ENCODE data around the gene LEMD1. TPM values are rescaled to one million over a fixed set of nuclear protein-coding genes. Genes with fewer than 3 reads are reported as not detected.

LEMD1 gene
- total RNA-seq, 1 experiment from 2014 or later: 26.3 TPM

DNA sequence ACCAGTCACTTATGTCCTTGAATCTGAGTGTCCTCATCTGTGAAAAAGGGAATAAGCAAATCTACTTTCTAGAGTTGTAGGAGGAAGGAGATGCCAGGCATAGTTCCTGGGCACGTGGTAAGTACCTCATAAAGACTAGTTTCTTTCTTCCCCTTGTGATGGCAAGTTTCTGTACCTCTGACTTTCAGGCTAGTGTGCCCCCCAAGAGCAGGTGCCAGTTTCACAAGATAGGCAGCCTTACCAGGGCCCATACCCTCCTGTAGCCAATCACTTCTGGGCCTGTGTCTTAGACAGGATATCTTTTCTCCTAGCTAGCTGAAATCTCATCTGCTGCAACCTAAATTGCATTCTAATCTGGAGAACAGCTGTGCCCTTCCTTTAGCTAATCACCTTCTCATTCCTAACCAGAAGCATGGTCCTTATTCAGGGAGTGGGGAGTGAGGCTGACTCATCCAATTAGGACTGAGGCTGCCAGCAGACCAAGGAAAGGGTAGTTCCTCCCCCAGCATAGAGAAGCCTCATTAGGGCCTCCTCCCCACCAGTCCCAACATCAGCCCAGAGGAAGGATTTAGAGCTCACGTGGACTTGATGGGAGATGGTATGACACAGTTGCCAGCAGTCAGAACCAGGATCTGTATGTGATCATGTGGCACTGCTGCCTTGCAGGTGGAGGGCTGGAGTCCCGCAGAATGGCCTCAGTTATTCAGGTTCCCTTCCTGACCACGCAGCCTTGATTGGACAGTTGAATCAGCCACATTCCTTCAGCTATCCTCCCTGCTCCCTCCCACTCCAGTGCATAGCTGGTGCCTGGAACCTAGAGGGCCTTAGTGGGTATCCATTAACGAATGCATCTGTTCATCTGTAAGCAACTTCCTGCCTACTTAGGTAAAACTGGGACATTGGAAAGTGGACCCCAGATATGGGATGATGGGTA is 73.0 kb downstream of the LEMD1 start (continued):
- TF ChIP-seq, protein P1, sequence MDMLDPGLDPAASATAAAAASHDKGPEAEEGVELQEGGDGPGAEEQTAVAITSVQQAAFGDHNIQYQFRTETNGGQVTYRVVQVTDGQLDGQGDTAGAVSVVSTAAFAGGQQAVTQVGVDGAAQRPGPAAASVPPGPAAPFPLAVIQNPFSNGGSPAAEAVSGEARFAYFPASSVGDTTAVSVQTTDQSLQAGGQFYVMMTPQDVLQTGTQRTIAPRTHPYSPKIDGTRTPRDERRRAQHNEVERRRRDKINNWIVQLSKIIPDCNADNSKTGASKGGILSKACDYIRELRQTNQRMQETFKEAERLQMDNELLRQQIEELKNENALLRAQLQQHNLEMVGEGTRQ (CRISPR knock-in tag; IDR thresholded peaks at IDR 0.05): no peak
- TF ChIP-seq ZNF219 (CRISPR knock-in tag; IDR thresholded peaks at IDR 0.05; ENCODE audit: borderline replicate concordance) (no peak), ZNF263 (CRISPR knock-in tag; IDR thresholded peaks at IDR 0.05; ENCODE audit: low read depth) (no peak), ARID4B (CRISPR knock-in tag; IDR thresholded peaks at IDR 0.05; ENCODE audit: borderline replicate concordance) (no peak), ZNF671 (CRISPR knock-in tag; IDR thresholded peaks at IDR 0.05) (no peak), CREB1 (CRISPR knock-in tag; IDR thresholded peaks at IDR 0.05) (no peak), ZNF396 (CRISPR knock-in tag; IDR thresholded peaks at IDR 0.05; ENCODE audit: borderline replicate concordance) (no peak), GTF2I (CRISPR knock-in tag; conservative IDR thresholded peaks at IDR 0.05) (no peak), TEAD4 (CRISPR knock-in tag; IDR thresholded peaks at IDR 0.05) (no peak)
- TF ChIP-seq, protein P2, sequence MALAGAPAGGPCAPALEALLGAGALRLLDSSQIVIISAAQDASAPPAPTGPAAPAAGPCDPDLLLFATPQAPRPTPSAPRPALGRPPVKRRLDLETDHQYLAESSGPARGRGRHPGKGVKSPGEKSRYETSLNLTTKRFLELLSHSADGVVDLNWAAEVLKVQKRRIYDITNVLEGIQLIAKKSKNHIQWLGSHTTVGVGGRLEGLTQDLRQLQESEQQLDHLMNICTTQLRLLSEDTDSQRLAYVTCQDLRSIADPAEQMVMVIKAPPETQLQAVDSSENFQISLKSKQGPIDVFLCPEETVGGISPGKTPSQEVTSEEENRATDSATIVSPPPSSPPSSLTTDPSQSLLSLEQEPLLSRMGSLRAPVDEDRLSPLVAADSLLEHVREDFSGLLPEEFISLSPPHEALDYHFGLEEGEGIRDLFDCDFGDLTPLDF (CRISPR knock-in tag; IDR thresholded peaks at IDR 0.05): no peak
- TF ChIP-seq, protein P3, sequence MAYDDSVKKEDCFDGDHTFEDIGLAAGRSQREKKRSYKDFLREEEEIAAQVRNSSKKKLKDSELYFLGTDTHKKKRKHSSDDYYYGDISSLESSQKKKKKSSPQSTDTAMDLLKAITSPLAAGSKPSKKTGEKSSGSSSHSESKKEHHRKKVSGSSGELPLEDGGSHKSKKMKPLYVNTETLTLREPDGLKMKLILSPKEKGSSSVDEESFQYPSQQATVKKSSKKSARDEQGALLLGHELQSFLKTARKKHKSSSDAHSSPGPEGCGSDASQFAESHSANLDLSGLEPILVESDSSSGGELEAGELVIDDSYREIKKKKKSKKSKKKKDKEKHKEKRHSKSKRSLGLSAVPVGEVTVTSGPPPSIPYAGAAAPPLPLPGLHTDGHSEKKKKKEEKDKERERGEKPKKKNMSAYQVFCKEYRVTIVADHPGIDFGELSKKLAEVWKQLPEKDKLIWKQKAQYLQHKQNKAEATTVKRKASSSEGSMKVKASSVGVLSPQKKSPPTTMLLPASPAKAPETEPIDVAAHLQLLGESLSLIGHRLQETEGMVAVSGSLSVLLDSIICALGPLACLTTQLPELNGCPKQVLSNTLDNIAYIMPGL (CRISPR knock-in tag; IDR thresholded peaks at IDR 0.05): no peak

DNA sequence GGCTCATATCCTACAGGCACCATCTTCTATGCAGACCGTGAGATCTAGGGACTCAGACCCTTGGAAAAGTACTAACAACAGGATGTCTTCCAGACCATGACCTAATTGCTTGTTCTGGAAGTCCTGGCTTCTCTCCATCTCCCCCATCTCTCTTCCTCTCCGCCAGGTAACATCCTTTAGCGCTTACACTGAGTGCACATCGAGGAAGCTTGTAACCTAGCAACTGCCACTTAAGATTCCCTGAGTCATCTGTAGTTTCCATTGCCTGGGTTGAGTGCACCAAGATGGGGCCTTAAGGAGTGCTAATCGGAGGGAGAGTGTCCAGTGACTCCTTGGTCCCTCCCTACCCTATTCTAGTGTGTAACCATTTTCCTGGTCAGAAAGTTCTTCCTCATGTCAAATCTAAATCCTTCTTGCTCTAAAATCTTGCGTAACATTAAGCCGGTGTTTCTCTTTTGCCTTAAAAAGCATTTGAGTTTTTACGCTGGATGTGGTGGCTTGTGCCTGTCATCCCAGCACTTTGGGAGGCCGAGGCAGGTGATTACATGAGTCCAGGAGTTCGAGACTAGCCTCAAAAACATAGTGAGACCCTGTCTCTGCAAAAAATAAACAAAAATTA is 74.8 kb downstream of the LEMD1 start:
- Mint-ChIP-seq H3K4me3 (no peak overlapping the region), H3K36me3 (no peaks in the 10 kb centered on the region), H3K27ac (no peak overlapping the region), H3K9me3 (no peaks in the 10 kb centered on the region), H3K27me3 (ENCODE audit: low read depth) (peaks cover 48% of the 10 kb centered on the region), H3K4me1 (peaks cover 53% of the 10 kb centered on the region)
- CTCF ChIA-PET: interaction anchor here (1.6 to 8.4 kb wide), 4 partner anchors 11 to 177 kb away, joined by 4 to 122 read pairs (median 20); no protein-coding TSS in a partner anchor
- no peak for ATAC-seq
- TF ChIP-seq, protein P4, sequence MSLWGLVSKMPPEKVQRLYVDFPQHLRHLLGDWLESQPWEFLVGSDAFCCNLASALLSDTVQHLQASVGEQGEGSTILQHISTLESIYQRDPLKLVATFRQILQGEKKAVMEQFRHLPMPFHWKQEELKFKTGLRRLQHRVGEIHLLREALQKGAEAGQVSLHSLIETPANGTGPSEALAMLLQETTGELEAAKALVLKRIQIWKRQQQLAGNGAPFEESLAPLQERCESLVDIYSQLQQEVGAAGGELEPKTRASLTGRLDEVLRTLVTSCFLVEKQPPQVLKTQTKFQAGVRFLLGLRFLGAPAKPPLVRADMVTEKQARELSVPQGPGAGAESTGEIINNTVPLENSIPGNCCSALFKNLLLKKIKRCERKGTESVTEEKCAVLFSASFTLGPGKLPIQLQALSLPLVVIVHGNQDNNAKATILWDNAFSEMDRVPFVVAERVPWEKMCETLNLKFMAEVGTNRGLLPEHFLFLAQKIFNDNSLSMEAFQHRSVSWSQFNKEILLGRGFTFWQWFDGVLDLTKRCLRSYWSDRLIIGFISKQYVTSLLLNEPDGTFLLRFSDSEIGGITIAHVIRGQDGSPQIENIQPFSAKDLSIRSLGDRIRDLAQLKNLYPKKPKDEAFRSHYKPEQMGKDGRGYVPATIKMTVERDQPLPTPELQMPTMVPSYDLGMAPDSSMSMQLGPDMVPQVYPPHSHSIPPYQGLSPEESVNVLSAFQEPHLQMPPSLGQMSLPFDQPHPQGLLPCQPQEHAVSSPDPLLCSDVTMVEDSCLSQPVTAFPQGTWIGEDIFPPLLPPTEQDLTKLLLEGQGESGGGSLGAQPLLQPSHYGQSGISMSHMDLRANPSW (CRISPR knock-in tag; conservative IDR thresholded peaks at IDR 0.05; ENCODE audit: low read depth): no peak
- no peak for TF ChIP-seq JUN (CRISPR knock-in tag; IDR thresholded peaks at IDR 0.05)
- TF ChIP-seq RORB (CRISPR knock-in tag; IDR thresholded peaks at IDR 0.05): no peak
- TF ChIP-seq ZNF219 (CRISPR knock-in tag; IDR thresholded peaks at IDR 0.05; ENCODE audit: borderline replicate concordance): no peak
- TF ChIP-seq HMGA2 (CRISPR knock-in tag; IDR thresholded peaks at IDR 0.05): no peak
- DNase-seq (ENCODE audit: low spot score): no peak
- POLR2A ChIA-PET: no interaction called here
